ENCODE data around the gene CRX.
"Not testable (repeated sequence)": the region's sequence is repeated elsewhere in the genome, so short reads cannot be mapped to it uniquely, and the experiment has no call there.

Gene CRX

DNA sequence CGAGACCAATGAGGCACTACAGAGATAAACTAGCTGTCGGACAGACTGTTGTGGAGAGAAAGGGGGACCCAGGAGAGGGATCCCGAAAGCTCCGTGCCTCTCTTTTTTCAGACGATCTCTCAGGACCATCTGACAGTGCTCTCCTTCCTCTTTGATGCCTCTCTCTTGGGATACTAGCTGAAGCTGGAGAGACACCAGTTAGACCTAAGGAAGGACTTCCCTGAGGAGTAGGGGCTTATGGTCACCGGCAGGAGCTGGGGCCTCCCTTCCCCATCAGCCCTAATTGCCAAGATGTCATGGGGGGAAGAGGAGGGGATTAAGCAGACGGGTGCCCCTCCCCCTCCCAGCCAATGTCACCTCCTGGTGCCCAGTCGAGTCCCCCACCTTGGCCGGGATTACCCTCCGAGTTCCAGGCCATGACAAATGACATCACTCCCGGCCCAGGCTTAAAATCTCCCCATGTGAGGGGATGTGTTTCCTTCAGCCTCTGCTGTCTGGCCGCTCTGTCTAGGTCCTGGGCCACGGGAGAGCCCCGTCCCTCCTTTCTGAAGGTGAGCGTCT lies at the start of gene CRX:
TSS of gene CRX (plus strand) at position 478 of the 561 bp plus-strand sequence. CDS start 12,507 bp downstream, outside the sequence.
- Histone ChIP-seq H3K4me3 (ENCODE audit: low read depth in 1 of 2, low read length in 2 of 2) (no peak within 1 kb of the TSS), H3K27ac (ENCODE audit: low read length) (no peak within 1 kb of the TSS), H3K79me2 (ENCODE audit: insufficient read depth, low read length) (no peaks in the 10 kb centered on the region), H3K27me3 (ENCODE audit: insufficient read depth, low read length, poor library complexity) (peaks cover 15% of the 10 kb centered on the region), H3K4me1 (ENCODE audit: insufficient read depth, low read length) (no peaks in the 10 kb centered on the region), H3K4me2 (ENCODE audit: insufficient read depth, low read length) (no peak within 1 kb of the TSS), H4K20me1 (ENCODE audit: insufficient read depth, low read length) (no peaks in the 10 kb centered on the region; the same call in 1 of the 2 replicates), H3K9me3 (ENCODE audit: insufficient read depth, low read length, severe bottlenecking) (no peaks in the 10 kb centered on the region), H3K9ac (ENCODE audit: low read depth, low read length) (no peak within 1 kb of the TSS), H2AFZ (ENCODE audit: low read depth, low read length) (no peak within 1 kb of the TSS), H3K36me3 (ENCODE audit: insufficient read depth, low read length) (no peaks in the 10 kb centered on the region)
- DNase-seq (no peak), ATAC-seq (ENCODE audit: insufficient read depth, low read depth) (no peak)
- no peak for TF ChIP-seq EZH2 (IDR thresholded peaks at IDR 0.05; ENCODE audit: borderline replicate concordance, low read depth, low read length, severe bottlenecking)
- TF ChIP-seq, protein P1, sequence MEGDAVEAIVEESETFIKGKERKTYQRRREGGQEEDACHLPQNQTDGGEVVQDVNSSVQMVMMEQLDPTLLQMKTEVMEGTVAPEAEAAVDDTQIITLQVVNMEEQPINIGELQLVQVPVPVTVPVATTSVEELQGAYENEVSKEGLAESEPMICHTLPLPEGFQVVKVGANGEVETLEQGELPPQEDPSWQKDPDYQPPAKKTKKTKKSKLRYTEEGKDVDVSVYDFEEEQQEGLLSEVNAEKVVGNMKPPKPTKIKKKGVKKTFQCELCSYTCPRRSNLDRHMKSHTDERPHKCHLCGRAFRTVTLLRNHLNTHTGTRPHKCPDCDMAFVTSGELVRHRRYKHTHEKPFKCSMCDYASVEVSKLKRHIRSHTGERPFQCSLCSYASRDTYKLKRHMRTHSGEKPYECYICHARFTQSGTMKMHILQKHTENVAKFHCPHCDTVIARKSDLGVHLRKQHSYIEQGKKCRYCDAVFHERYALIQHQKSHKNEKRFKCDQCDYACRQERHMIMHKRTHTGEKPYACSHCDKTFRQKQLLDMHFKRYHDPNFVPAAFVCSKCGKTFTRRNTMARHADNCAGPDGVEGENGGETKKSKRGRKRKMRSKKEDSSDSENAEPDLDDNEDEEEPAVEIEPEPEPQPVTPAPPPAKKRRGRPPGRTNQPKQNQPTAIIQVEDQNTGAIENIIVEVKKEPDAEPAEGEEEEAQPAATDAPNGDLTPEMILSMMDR (IDR thresholded peaks at IDR 0.05; ENCODE audit: borderline replicate concordance, extremely low read depth, low read length, poor library complexity, severe bottlenecking) = no peak

DNA sequence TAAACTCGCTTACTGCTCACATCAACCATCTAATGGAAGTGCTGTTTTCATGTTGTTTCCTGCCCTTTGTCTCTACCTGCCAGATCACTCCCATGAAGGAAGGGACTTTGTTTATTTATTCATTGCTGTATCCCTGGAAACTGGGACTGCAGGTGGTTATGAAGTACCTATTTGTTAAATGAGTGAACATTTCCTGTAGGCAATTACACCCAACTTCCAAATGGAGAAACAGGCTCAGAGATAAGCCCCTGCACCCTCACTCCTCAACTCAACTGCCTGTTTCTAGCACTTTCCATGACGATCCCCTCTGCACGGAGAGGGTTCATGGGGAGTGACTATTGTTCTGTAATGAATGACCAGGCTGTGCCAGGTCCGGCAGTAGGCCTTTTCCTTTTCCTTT lies 45.2 kb upstream of the CRX start:
- no peak overlapping the region for H3K27ac ChIP-seq (ENCODE audit: low read length)
- ATAC-seq (ENCODE audit: insufficient read depth, low read depth) = no peak
- no peaks in the 10 kb centered on the region for H3K9me3 ChIP-seq (ENCODE audit: insufficient read depth, low read length, severe bottlenecking)
- no peak overlapping the region for H3K9ac ChIP-seq (ENCODE audit: low read depth, low read length)
- H4K20me1 ChIP-seq (ENCODE audit: insufficient read depth, low read length) = peaks cover 3% of the 10 kb centered on the region
- H3K79me2 ChIP-seq (ENCODE audit: insufficient read depth, low read length) = peaks cover 16% of the 10 kb centered on the region
- peaks cover 9% of the 10 kb centered on the region for H3K36me3 ChIP-seq (ENCODE audit: insufficient read depth, low read length)
- no peak overlapping the region for H3K4me2 ChIP-seq (ENCODE audit: insufficient read depth, low read length)
- no peak for DNase-seq
- no peak for TF ChIP-seq EZH2 (IDR thresholded peaks at IDR 0.05; ENCODE audit: borderline replicate concordance, low read depth, low read length, severe bottlenecking)
- TF ChIP-seq, protein P1 (IDR thresholded peaks at IDR 0.05; ENCODE audit: borderline replicate concordance, extremely low read depth, low read length, poor library complexity, severe bottlenecking) = no peak
- no peak overlapping the region for H2AFZ ChIP-seq (ENCODE audit: low read depth, low read length)
- H3K27me3 ChIP-seq (ENCODE audit: insufficient read depth, low read length, poor library complexity) = no peaks in the 10 kb centered on the region
- H3K4me3 ChIP-seq (ENCODE audit: low read depth in 1 of 2, low read length in 2 of 2) = no peak overlapping the region
- H3K4me1 ChIP-seq (ENCODE audit: insufficient read depth, low read length) = peaks cover 26% of the 10 kb centered on the region

DNA sequence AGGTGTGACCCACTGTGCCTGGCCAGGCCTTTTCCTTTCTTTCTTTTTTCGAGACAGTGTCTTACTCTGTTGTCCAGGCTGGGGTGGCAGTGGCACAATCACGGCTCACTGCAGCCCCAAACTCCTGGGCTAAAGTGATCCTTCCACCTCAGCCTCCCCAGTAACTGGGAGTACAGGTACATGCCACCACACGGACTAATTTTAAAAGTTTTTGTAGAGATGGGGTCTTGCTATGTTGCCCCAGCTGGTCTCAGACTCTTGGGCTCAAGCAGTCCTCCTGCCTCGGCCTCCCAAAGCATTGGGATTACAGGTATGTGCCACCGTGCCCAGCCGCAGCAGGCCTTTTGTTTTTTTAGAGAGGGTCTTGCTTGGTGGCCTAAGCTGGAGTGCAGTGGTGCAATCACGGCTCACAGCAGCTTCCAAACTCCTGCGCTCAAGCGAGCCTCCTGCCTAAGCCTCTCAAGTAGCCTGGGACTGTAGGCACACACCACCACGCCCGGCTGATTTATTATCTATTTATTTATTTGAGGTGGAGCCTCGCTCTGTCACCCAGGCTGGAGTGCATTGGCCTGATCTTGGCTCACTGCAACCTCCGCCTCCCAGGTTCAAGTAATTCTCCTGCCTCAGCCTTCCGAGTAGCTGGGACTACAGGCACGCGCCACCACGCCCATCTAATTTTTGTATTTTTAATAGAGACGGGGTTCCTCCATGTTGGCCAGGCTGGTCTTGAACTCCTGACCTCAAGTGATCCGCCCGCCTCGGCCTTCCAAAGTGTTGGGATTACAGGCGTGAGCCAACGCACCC lies 44.3 kb upstream of the CRX start:
- not testable (repeated sequence) for ATAC-seq (ENCODE audit: insufficient read depth, low read depth); H3K27me3 ChIP-seq (ENCODE audit: insufficient read depth, low read length, poor library complexity); DNase-seq; H3K9me3 ChIP-seq (ENCODE audit: insufficient read depth, low read length, severe bottlenecking); H4K20me1 ChIP-seq (ENCODE audit: insufficient read depth, low read length)
- peaks cover 16% of the 10 kb centered on the region for H3K79me2 ChIP-seq (ENCODE audit: insufficient read depth, low read length)
- peak overlapping the region; percentile 89 for H3K27ac ChIP-seq (ENCODE audit: low read length)
- H3K4me1 ChIP-seq (ENCODE audit: insufficient read depth, low read length) = peaks cover 26% of the 10 kb centered on the region
- peak overlapping the region; percentile 67 to 85; a peak in 3 of 4 replicates for H3K4me3 ChIP-seq (ENCODE audit: low read depth in 1 of 2, low read length in 2 of 2)
- peak overlapping the region; percentile 88 for H3K4me2 ChIP-seq (ENCODE audit: insufficient read depth, low read length)
- peak overlapping the region; percentile 100 for H2AFZ ChIP-seq (ENCODE audit: low read depth, low read length)
- H3K36me3 ChIP-seq (ENCODE audit: insufficient read depth, low read length) = peaks cover 12% of the 10 kb centered on the region
- H3K9ac ChIP-seq (ENCODE audit: low read depth, low read length) = peak overlapping the region; percentile 70
